Caco-2 (cell line): Measurements from ENCODE around the gene FAM227A. TPM values are rescaled to one million over a fixed set of nuclear protein-coding genes. Genes with fewer than 3 reads are reported as not detected.
A peak's percentile ranks its signal among the peaks of the same experiment; 100 is the strongest.

Source experiments
- BruUV-seq: library from RNA; stranded (reverse); fragments of 400-500 nt; replicated peaks from 2 replicates; lab custom pipeline; 2021; lab: Mats Ljungman, UMichigan
- CTCF ChIA-PET: fragments of 300-600 bp; sonication (Branson Sonifier 250); formaldehyde crosslinking; loops from one replicate; lab custom pipeline; 2022; ENCODE audit warnings: antibody characterized with exemption; lab: Charles Lee
- POLR2A ChIA-PET: fragments of 300-600 bp; sonication (Branson Sonifier 250); formaldehyde crosslinking; loops from one replicate; lab custom pipeline; 2022; ENCODE audit warnings: antibody characterized with exemption; lab: Charles Lee
- DNase-seq, 2 experiments: peaks; one replicate each; pipeline versions ENCODE4 v3.0.0 to v3.0.0-alpha.2; 2020 to 2022
- H3K27me3 ChIP-seq: replicated peaks from 2 replicates; pipeline ENCODE4 v1.6.0; 2011; ENCODE audit warnings: low read length; ENCODE audit not compliant: control insufficient read depth, insufficient read depth
- H3K36me3 ChIP-seq: 2 replicates; pipeline ENCODE4 v1.5.1; 2011; ENCODE audit warnings: low read length; ENCODE audit not compliant: control insufficient read depth, insufficient read depth
- H3K4me1 ChIP-seq: fragments of 250-450 bp; sonication (Bioruptor Pico); 2 replicates; pipeline ENCODE4 v1.5.1; 2020; ENCODE audit warnings: mild to moderate bottlenecking
- H3K4me3 ChIP-seq: 2 replicates; pipeline ENCODE4 v1.5.1; 2011; ENCODE audit warnings: low read depth, mild to moderate bottlenecking, control low read depth, low read length
- H3K9me3 ChIP-seq: fragments of 250-450 bp; sonication (Bioruptor Pico); 2 replicates; pipeline ENCODE4 v1.5.1; 2020; ENCODE audit warnings: mild to moderate bottlenecking, moderate library complexity
- H3K27ac Mint-ChIP-seq: one replicate; pipeline ENCODE4 v1.8.0; 2022; ENCODE audit warnings: mixed read lengths; ENCODE audit not compliant: unreplicated experiment
- H3K27me3 Mint-ChIP-seq: one replicate; pipeline ENCODE4 v1.8.0; 2022; ENCODE audit warnings: mixed read lengths; ENCODE audit not compliant: insufficient read depth, unreplicated experiment
- H3K36me3 Mint-ChIP-seq: one replicate; pipeline ENCODE4 v1.8.0; 2022; ENCODE audit warnings: mild to moderate bottlenecking, mixed read lengths; ENCODE audit not compliant: insufficient read depth, unreplicated experiment
- H3K4me1 Mint-ChIP-seq: one replicate; pipeline ENCODE4 v1.8.0; 2022; ENCODE audit warnings: low read depth, mixed read lengths; ENCODE audit not compliant: unreplicated experiment
- H3K4me3 Mint-ChIP-seq: one replicate; pipeline ENCODE4 v1.8.0; 2022; ENCODE audit warnings: mild to moderate bottlenecking, moderate library complexity, mixed read lengths; ENCODE audit not compliant: unreplicated experiment
- H3K9me3 Mint-ChIP-seq: one replicate; pipeline ENCODE4 v1.8.0; 2022; ENCODE audit warnings: mixed read lengths; ENCODE audit not compliant: unreplicated experiment
- CTCF ChIP-seq, 2 experiments: fragments of 200-600 bp in 1 of 2; IDR thresholded peaks; 1 replicate in 1 of 2; 2 replicates in 1 of 2; pipeline versions ENCODE4 v1.5.1 to v1.8.0; 2011 to 2022; ENCODE audit warnings: antibody characterized with exemption in 1 of 2, control low read depth in 1 of 2, inconsistent platforms in 1 of 2, low read depth in 1 of 2, low read length in 1 of 2, mild to moderate bottlenecking in 1 of 2, moderate library complexity in 1 of 2; ENCODE audit not compliant: insufficient read depth in 1 of 2, severe bottlenecking in 1 of 2, unreplicated experiment in 1 of 2
- intact Hi-C: fragments of 100-400 bp; cut with micrococcal nuclease; formaldehyde crosslinking; loops from one replicate; pipeline ENCODE4 v1.10.0; 2022; ENCODE audit not compliant: unreplicated experiment
- total RNA-seq: library from RNA; stranded (reverse); gene quantifications from 2 replicates; pipeline ENCODE4 v1.2.3, GENCODE V29; 2022

FAM227A gene
- total RNA-seq, 1 experiment from 2014 or later: 0.73 TPM

- H3K9me3 Mint-ChIP-seq: no peaks in the 10 kb centered on the region
- no peaks in the 10 kb centered on the region for H3K27me3 Mint-ChIP-seq
- peaks cover 9% of the 10 kb centered on the region for H3K4me1 Mint-ChIP-seq
- peak overlapping the region; percentile 88 for H3K27ac Mint-ChIP-seq
- H3K27me3 ChIP-seq: no peaks in the 10 kb centered on the region
- peaks cover 13% of the 10 kb centered on the region for H3K4me1 ChIP-seq
- ChIA-PET CTCF (interaction anchor here (0.6 kb wide), 1 partner anchor 9 kb away, joined by 3 read pairs; no protein-coding TSS in a partner anchor), POLR2A (interaction anchor here (0.6 to 1.6 kb wide), 3 partner anchors 8 to 194 kb away, joined by 17 to 21 read pairs (median 19); partner anchors contain the start of gene TOMM22)
- no peaks in the 10 kb centered on the region for H3K9me3 ChIP-seq
- no peaks in the 10 kb centered on the region for H3K36me3 ChIP-seq
- H3K4me3 Mint-ChIP-seq: peak overlapping the region; percentile 89
- intact Hi-C loops: loop anchor here (1.0 to 5.0 kb wide), 2 partner anchors 10 to 53 kb away; partner anchors contain the start of gene SUN2
- H3K4me3 ChIP-seq: peak overlapping the region; percentile 38
- peaks cover 37% of the 10 kb centered on the region for H3K36me3 Mint-ChIP-seq
- DNase-seq: no peak
- no TSS peak for BruUV-seq
- no peak for TF ChIP-seq CTCF (IDR thresholded peaks at IDR 0.05; ENCODE audit: insufficient read depth in 1 of 2, low read depth in 1 of 2, low read length in 1 of 2, severe bottlenecking in 1 of 2, unreplicated experiment in 1 of 2)
These were observed 48.6 kb upstream of the FAM227A start for GRCh38 chr22:38704654-38705234.

GRCh38 chr22:38700789-38701628 lies 44.8 kb upstream of the FAM227A start, which contains the start of gene JOSD1:
JOSD1 (minus strand) TSS chr22:38700943; CDS start chr22:38699987, 956 bp downstream.
- TSS peak; percentile 77 for BruUV-seq
- no peaks in the 10 kb centered on the region for H3K27me3 ChIP-seq
- POLR2A ChIA-PET: no interaction called here

More at GRCh38 chr22:38700789-38701628, 44.8 kb upstream of the FAM227A start, which contains the start of gene JOSD1:
- DNase-seq: peak; percentile 94 to 97
- Mint-ChIP-seq H3K4me1 (peaks cover 16% of the 10 kb centered on the region), H3K4me3 (peak within 1 kb of the TSS; percentile 87), H3K27ac (peak within 1 kb of the TSS; percentile 95), H3K27me3 (no peaks in the 10 kb centered on the region), H3K36me3 (peaks cover 64% of the 10 kb centered on the region), H3K9me3 (no peaks in the 10 kb centered on the region)
- intact Hi-C loops: no loop called here
- peaks cover 31% of the 10 kb centered on the region for H3K4me1 ChIP-seq
- H3K9me3 ChIP-seq: no peaks in the 10 kb centered on the region
- CTCF ChIA-PET: no interaction called here
- H3K4me3 ChIP-seq: peak within 1 kb of the TSS; percentile 88
- TF ChIP-seq CTCF (IDR thresholded peaks at IDR 0.05; ENCODE audit: insufficient read depth in 1 of 2, low read depth in 1 of 2, low read length in 1 of 2, severe bottlenecking in 1 of 2, unreplicated experiment in 1 of 2): peak in 1 of 2 experiments; percentile 13
- H3K36me3 ChIP-seq: peaks cover 2% of the 10 kb centered on the region; the same call in 1 of the 2 replicates
